ENCODE results near the gene ANP32B.

GRCh38 chr9:97963232-97963631 lies 19.9 kb upstream of the ANP32B start:
- TF ChIP-seq CTCF (IDR thresholded peaks at IDR 0.05) (no peak), POLR2A (IDR thresholded peaks at IDR 0.05) (no peak)
